Bronchial epithelial cell (primary cell): ENCODE data around the gene GNB5. TPM values are rescaled to one million over a fixed set of nuclear protein-coding genes. Genes with fewer than 3 reads are reported as not detected.
A peak's percentile ranks its signal among the peaks of the same experiment; 100 is the strongest.
"Not testable (repeated sequence)": the region's sequence is repeated elsewhere in the genome, so short reads cannot be mapped to it uniquely, and the experiment has no call there.

Experiments
- DNase-seq: peaks from one replicate; pipeline ENCODE4 v3.0.0-alpha.2; 2010; ENCODE audit warnings: low read depth
- FAIRE-seq: peaks from 2 replicates; lab custom pipeline; 2011; peaks lifted over from hg19 to GRCh38; lab: Jason Lieb, UNC
- H3K27me3 ChIP-seq: 2 replicates; pipeline ENCODE4 v1.5.1; 2011; ENCODE audit warnings: low read length; ENCODE audit not compliant: control insufficient read depth, insufficient read depth
- H3K36me3 ChIP-seq: 2 replicates; pipeline ENCODE4 v1.5.1; 2011; ENCODE audit warnings: low read length; ENCODE audit not compliant: control insufficient read depth, insufficient read depth
- H3K4me3 ChIP-seq: 2 replicates; pipeline ENCODE4 v1.5.1; 2011; ENCODE audit warnings: mild to moderate bottlenecking, low read depth, low read length, control low read depth
- total RNA-seq: library from RNA; depleted of rRNA; stranded (reverse); fragments of >200 nt; gene quantifications from 2 replicates; pipeline ENCODE4 v1.2.1, GENCODE V29; 2014
- TF ChIP-seq, protein P1 (sequence below): IDR thresholded peaks from 2 replicates; pipeline ENCODE4 v1.5.1; 2011; ENCODE audit warnings: mild to moderate bottlenecking, moderate library complexity, low read length, control low read depth, inconsistent platforms; ENCODE audit not compliant: insufficient read depth, severe bottlenecking

GNB5 gene
- total RNA-seq, 1 donor from 2014 or later: 46.1 TPM

GRCh38 chr15:52085299-52085698, 105.9 kb downstream of the GNB5 start:
- H3K27me3 ChIP-seq: no peaks in the 10 kb centered on the region
- TF ChIP-seq, protein P1, sequence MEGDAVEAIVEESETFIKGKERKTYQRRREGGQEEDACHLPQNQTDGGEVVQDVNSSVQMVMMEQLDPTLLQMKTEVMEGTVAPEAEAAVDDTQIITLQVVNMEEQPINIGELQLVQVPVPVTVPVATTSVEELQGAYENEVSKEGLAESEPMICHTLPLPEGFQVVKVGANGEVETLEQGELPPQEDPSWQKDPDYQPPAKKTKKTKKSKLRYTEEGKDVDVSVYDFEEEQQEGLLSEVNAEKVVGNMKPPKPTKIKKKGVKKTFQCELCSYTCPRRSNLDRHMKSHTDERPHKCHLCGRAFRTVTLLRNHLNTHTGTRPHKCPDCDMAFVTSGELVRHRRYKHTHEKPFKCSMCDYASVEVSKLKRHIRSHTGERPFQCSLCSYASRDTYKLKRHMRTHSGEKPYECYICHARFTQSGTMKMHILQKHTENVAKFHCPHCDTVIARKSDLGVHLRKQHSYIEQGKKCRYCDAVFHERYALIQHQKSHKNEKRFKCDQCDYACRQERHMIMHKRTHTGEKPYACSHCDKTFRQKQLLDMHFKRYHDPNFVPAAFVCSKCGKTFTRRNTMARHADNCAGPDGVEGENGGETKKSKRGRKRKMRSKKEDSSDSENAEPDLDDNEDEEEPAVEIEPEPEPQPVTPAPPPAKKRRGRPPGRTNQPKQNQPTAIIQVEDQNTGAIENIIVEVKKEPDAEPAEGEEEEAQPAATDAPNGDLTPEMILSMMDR: no peak
- DNase-seq (peak; percentile 63), FAIRE-seq (no peak)
- H3K36me3 ChIP-seq: peaks cover 1% of the 10 kb centered on the region
- H3K4me3 ChIP-seq: no peak overlapping the region

DNA sequence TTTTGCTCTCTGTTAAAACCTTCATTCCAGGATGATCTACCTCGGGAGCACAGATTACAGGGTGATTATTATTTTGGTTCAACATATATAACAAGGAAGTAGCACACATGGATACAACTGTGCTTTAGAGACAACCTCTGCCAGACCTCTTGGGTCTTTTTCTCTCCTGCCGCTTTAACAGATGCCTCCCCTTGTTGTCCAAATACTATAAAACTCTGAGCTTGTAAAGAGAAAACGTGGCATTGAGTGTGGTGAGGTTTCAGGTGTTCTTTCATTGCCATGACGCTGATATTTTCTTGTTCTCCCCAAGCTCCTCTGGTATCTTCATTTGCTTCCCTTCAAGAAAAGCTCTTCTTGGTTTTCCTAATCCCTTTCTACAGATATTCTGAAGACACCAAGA, 107.6 kb downstream of the GNB5 start:
- TF ChIP-seq, protein P1: no peak
- no peak for FAIRE-seq

DNA sequence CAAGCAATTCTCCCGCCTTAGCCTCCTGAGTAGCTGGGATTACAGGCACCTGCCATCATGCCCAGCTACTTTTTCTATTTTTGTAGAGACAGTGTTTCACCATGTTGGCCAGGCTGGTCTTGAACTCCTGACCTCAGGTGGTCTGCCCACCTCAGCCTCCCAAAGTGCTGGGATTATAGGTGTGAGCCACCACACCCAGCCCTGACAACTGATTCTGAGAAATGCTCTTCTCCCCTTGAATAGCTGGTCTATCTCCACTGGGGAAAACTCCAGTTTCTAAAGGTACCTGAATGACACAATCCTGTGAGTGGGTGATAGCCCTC, 108.2 kb downstream of the GNB5 start:
- H3K27me3 ChIP-seq, DNase-seq, H3K36me3 ChIP-seq, FAIRE-seq, H3K4me3 ChIP-seq: not testable (repeated sequence)

More for the DNA sequence above, 107.6 kb downstream of the GNB5 start:
- no peak overlapping the region for H3K4me3 ChIP-seq
- H3K36me3 ChIP-seq: peaks cover 1% of the 10 kb centered on the region
- no peaks in the 10 kb centered on the region for H3K27me3 ChIP-seq
- DNase-seq: no peak

GRCh38 chr15:52082197-52083036, 108.8 kb downstream of the GNB5 start:
- no peaks in the 10 kb centered on the region for H3K27me3 ChIP-seq
- peaks cover 1% of the 10 kb centered on the region for H3K36me3 ChIP-seq
- no peak for DNase-seq
- FAIRE-seq: no peak
- H3K4me3 ChIP-seq: no peak overlapping the region
- TF ChIP-seq, protein P1: no peak

DNA sequence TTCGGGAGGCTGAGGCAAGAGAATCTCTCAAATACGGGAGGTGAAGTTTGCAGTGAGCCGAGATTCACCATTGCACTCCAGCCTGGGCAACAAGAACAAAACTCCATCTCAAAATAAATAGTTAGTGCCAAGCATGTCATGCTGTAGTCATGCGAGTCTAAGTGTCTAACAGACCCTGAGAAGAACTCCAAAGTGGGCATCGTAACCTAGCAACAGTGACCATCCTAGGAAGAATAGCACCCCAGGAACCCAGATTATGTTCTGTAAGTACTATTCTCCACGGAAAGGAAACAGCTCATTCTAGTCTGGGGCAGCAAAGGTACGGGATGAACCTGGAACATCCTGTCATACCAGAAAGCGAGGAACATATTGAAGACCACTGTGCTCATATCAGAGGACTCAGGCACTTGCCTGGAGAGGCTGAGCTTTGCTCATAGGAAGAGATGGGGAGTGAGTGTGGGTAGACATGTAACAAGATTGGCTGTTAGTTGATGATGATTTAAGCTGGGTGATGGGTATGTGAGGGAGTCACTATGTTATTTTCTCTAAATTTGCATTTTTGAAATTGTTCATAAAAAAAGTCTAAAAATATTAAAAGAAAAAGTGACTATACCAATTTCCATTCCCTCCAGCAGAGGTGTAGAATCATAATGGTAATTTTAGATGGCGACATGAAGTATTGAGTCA, 110.3 kb downstream of the GNB5 start:
- FAIRE-seq (no peak), DNase-seq (no peak)
- Histone ChIP-seq H3K36me3 (peaks cover 1% of the 10 kb centered on the region), H3K27me3 (no peaks in the 10 kb centered on the region), H3K4me3 (no peak overlapping the region)
- TF ChIP-seq, protein P1: no peak

GRCh38 chr15:52080031-52080430, 111.2 kb downstream of the GNB5 start:
- Histone ChIP-seq H3K36me3 (peaks cover 1% of the 10 kb centered on the region), H3K4me3 (no peak overlapping the region), H3K27me3 (no peaks in the 10 kb centered on the region)
- FAIRE-seq: no peak
- TF ChIP-seq, protein P1: no peak
- peak; percentile 93 for DNase-seq
